SU-DHL-6 (cell line): Measurements from ENCODE around the gene COPS4.
A peak's percentile ranks its signal among the peaks of the same experiment; 100 is the strongest.

Source experiments
- H2AFZ ChIP-seq: fragments of 200-600 bp; sonication (generic); 2 replicates; pipeline ENCODE4 v1.6.1; 2014; ENCODE audit warnings: low read depth, mild to moderate bottlenecking, moderate library complexity, mixed read lengths, antibody characterized with exemption, low read length; ENCODE audit not compliant: severe bottlenecking
- H3F3A ChIP-seq: fragments of 200-600 bp; shearing (Covaris generic); 2 replicates; pipeline ENCODE4 v1.6.0; 2016; ENCODE audit warnings: antibody characterized with exemption, mild to moderate bottlenecking; ENCODE audit not compliant: insufficient read depth
- H3K27ac ChIP-seq: fragments of 200-600 bp; sonication (generic); 2 replicates; pipeline ENCODE4 v1.5.1; 2016; ENCODE audit warnings: low read depth, mild to moderate bottlenecking, low read length, moderate library complexity, mixed read lengths
- H3K27me3 ChIP-seq: fragments of 200-600 bp; sonication (generic), shearing (Covaris generic); 2 replicates; pipeline ENCODE4 v1.6.0; 2014; ENCODE audit warnings: mild to moderate bottlenecking, low read length
- H3K36me3 ChIP-seq: fragments of 200-600 bp; sonication (generic); 2 replicates; pipeline ENCODE4 v1.6.1; 2014; ENCODE audit warnings: mild to moderate bottlenecking, low read length, mixed read lengths
- H3K4me2 ChIP-seq: fragments of 300-600, 200-600 bp; shearing (Covaris generic), sonication (generic); 2 replicates; pipeline ENCODE4 v1.6.0; 2014; ENCODE audit warnings: low read length, low read depth, mild to moderate bottlenecking; ENCODE audit not compliant: poor library complexity, severe bottlenecking
- H3K4me3 ChIP-seq: fragments of 200-600 bp; sonication (generic); 2 replicates; pipeline ENCODE4 v1.5.1; 2014; ENCODE audit warnings: antibody characterized with exemption, low read length, mild to moderate bottlenecking, mixed read lengths; ENCODE audit not compliant: insufficient read depth, poor library complexity, severe bottlenecking
- H3K79me2 ChIP-seq: fragments of 200-600 bp; sonication (generic); 2 replicates; pipeline ENCODE4 v1.6.1; 2014; ENCODE audit warnings: mild to moderate bottlenecking, low read length, moderate library complexity; ENCODE audit not compliant: insufficient read depth
- H3K9ac ChIP-seq: fragments of 200-600 bp; sonication (generic); 2 replicates; pipeline ENCODE4 v1.7.0; 2014; ENCODE audit warnings: mild to moderate bottlenecking, low read length
- H3K9me2 ChIP-seq: fragments of 200-600 bp; sonication (generic); replicated peaks from 2 replicates; pipeline ENCODE4 v1.6.1; 2014; ENCODE audit warnings: low read length; ENCODE audit not compliant: insufficient read depth
- H3K9me3 ChIP-seq: fragments of 200-600 bp; sonication (generic); 2 replicates; pipeline ENCODE4 v1.6.1; 2014; ENCODE audit warnings: low read length, mixed read lengths; ENCODE audit not compliant: insufficient read depth
- H4K20me1 ChIP-seq: fragments of 200-600 bp; sonication (generic); 2 replicates; pipeline ENCODE4 v1.6.1; 2014; ENCODE audit warnings: low read depth, mild to moderate bottlenecking, antibody characterized with exemption, low read length, moderate library complexity, mixed read lengths
- EZH2phosphoT487 ChIP-seq: fragments of 200-600 bp; sonication (generic), shearing (Covaris generic); conservative IDR thresholded peaks from 2 replicates; pipeline ENCODE4 v1.6.1; 2018; ENCODE audit warnings: mild to moderate bottlenecking, antibody characterized with exemption, low read length, moderate library complexity, mixed read lengths
- TF ChIP-seq, protein P1 (sequence below): fragments of 200-600 bp; sonication (generic); IDR thresholded peaks from one replicate; pipeline ENCODE4 v1.5.1; 2017; ENCODE audit warnings: antibody characterized with exemption, mild to moderate bottlenecking, low read length, moderate library complexity; ENCODE audit not compliant: insufficient read depth, poor library complexity, severe bottlenecking

COPS4 gene

DNA sequence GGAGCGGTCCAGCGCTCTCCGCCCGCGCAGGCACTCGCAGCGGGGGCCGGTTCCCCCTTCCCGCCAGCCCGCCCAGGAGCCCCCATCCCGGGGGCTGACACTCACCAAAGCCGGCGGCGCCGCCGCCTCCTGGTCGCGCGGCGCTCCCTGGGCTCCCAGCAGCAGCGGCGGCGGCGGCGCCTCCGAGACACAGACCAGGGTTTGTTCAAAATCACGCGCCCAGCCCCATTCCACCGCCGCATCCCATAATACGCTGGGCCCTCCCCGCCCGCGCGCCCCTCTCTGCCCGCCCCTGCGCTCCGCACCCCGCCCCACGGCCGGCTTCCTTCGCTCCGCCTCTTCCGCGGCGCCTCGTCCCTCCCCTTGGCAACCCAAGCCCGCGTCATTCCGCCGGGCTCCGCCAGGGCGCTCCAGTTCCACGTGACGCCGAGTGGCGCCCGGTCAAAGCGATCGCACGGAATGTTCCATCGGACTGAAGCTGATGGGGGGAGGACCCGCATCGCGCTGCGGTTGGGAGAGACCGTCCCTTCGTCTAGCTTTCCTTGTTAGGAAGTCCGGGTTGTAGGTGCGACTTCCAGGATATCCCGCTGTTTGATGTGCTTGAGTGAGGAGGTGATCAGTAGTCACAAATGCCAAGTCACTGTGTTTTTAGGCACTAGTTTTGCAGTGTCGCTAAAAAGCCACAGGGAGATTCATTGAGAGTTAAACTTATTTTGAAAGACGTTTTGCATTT is 22.1 kb upstream of the COPS4 start:
- Histone ChIP-seq H4K20me1 (no peaks in the 10 kb centered on the region), H2AFZ (peak overlapping the region; percentile 62), H3K9me2 (no peaks in the 10 kb centered on the region), H3K27ac (peak overlapping the region; percentile 80), H3F3A (peaks cover 20% of the 10 kb centered on the region), H3K9me3 (no peaks in the 10 kb centered on the region), H3K4me2 (peak overlapping the region; percentile 99), H3K27me3 (no peaks in the 10 kb centered on the region), H3K4me3 (peak overlapping the region; percentile 82), H3K9ac (peak overlapping the region; percentile 90), H3K36me3 (no peaks in the 10 kb centered on the region), H3K79me2 (peaks cover 44% of the 10 kb centered on the region)
- no peak for TF ChIP-seq EZH2phosphoT487
- TF ChIP-seq, protein P1, sequence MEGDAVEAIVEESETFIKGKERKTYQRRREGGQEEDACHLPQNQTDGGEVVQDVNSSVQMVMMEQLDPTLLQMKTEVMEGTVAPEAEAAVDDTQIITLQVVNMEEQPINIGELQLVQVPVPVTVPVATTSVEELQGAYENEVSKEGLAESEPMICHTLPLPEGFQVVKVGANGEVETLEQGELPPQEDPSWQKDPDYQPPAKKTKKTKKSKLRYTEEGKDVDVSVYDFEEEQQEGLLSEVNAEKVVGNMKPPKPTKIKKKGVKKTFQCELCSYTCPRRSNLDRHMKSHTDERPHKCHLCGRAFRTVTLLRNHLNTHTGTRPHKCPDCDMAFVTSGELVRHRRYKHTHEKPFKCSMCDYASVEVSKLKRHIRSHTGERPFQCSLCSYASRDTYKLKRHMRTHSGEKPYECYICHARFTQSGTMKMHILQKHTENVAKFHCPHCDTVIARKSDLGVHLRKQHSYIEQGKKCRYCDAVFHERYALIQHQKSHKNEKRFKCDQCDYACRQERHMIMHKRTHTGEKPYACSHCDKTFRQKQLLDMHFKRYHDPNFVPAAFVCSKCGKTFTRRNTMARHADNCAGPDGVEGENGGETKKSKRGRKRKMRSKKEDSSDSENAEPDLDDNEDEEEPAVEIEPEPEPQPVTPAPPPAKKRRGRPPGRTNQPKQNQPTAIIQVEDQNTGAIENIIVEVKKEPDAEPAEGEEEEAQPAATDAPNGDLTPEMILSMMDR, result no peak

DNA sequence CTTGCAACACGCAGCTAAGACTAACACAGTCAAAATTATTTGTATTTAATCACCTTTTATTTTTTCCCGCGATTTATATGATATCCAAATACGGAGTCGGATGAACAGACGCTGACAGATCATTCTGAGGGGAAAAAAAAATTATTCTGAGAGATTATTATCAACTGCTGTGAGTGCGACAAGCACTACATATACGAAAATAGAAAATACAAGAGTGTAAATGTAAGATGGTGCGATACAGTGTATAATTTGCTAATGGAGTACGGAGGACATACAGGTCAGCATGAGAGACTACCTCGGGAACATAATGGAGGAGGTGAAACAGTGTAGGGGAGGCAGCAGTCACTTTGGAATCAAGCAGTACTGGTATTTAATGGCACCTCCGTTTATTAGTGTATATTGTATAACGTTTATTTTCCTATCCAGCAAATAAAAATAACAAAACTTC is 21.5 kb upstream of the COPS4 start:
- H3K9me2 ChIP-seq, result no peaks in the 10 kb centered on the region
- H3K36me3 ChIP-seq, result no peaks in the 10 kb centered on the region
- no peaks in the 10 kb centered on the region for H3K9me3 ChIP-seq
- peak overlapping the region; percentile 61 for H3K4me3 ChIP-seq
- H3K27me3 ChIP-seq, result no peaks in the 10 kb centered on the region
- H3K4me2 ChIP-seq, result peak overlapping the region; percentile 74
- H3K27ac ChIP-seq, result peak overlapping the region; percentile 56
- H3K9ac ChIP-seq, result peak overlapping the region; percentile 90
- H3K79me2 ChIP-seq, result peaks cover 38% of the 10 kb centered on the region
- H3F3A ChIP-seq, result peaks cover 20% of the 10 kb centered on the region
- TF ChIP-seq, protein P1, result no peak
- no peak for TF ChIP-seq EZH2phosphoT487
- H2AFZ ChIP-seq, result peak overlapping the region; percentile 62
- no peaks in the 10 kb centered on the region for H4K20me1 ChIP-seq

DNA sequence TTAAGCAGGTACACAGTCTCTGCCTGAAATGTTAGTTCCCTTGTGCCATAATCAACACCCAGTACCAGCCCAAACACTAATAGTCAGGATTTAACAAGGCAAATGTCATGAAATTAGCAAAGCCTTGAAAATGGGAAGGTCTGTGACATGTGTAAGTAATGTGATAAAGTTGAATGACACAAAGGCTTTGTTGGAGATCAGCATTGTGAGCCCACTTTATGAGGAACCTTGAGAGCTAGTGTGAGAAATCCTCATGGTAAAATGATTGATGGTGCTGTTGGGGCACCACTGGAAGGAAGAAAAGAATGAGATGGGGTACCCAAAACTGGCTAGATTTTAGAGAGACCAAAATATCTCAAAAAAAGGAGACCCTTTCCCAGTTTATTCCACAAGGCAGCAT is 21.1 kb upstream of the COPS4 start:
- no peaks in the 10 kb centered on the region for H3K9me2 ChIP-seq
- H3K4me3 ChIP-seq, result peak overlapping the region; percentile 61
- 0 out of 2 replicates have a peak overlapping the region, but pooled peaks have one; percentile 56 for H3K27ac ChIP-seq

More for the DNA sequence above, 21.1 kb upstream of the COPS4 start:
- Histone ChIP-seq H3F3A (peaks cover 20% of the 10 kb centered on the region), H3K9me3 (no peaks in the 10 kb centered on the region), H3K27me3 (no peaks in the 10 kb centered on the region), H3K36me3 (no peaks in the 10 kb centered on the region), H3K79me2 (peaks cover 34% of the 10 kb centered on the region), H3K4me2 (peak overlapping the region; percentile 74), H2AFZ (peak overlapping the region; percentile 62), H3K9ac (peak overlapping the region; percentile 90), H4K20me1 (no peaks in the 10 kb centered on the region)
- TF ChIP-seq, protein P1, result no peak
- TF ChIP-seq EZH2phosphoT487, result no peak
